Type B pancreatic cell (in vitro differentiated cells): ENCODE data around the gene ITPKB. TPM values are rescaled to one million over a fixed set of nuclear protein-coding genes. Genes with fewer than 3 reads are reported as not detected.

Experiments used
- DNase-seq: peaks from one replicate; pipeline ENCODE4 v3.0.0; 2021; ENCODE audit warnings: mixed read lengths; ENCODE audit not compliant: unreplicated experiment; ENCODE audit errors: extremely low spot score
- H3K27ac Mint-ChIP-seq: 2 replicates; pipeline ENCODE4 v1.8.0; 2021; ENCODE audit warnings: mild to moderate bottlenecking, mixed read lengths
- H3K27me3 Mint-ChIP-seq: 2 replicates; pipeline ENCODE4 v1.8.0; 2021; ENCODE audit warnings: mixed read lengths
- H3K36me3 Mint-ChIP-seq: 2 replicates; pipeline ENCODE4 v1.8.0; 2021; ENCODE audit warnings: mixed read lengths
- H3K4me1 Mint-ChIP-seq: one replicate; pipeline ENCODE4 v1.8.0; 2021; ENCODE audit warnings: mixed read lengths; ENCODE audit not compliant: unreplicated experiment
- H3K4me3 Mint-ChIP-seq: 2 replicates; pipeline ENCODE4 v1.8.0; 2021; ENCODE audit warnings: mild to moderate bottlenecking, mixed read lengths
- H3K9me3 Mint-ChIP-seq: 2 replicates; pipeline ENCODE4 v1.8.0; 2021; ENCODE audit warnings: mixed read lengths
- CTCF ChIP-seq: fragments of 200-600 bp; sonication (generic); conservative IDR thresholded peaks from 2 replicates; pipeline ENCODE4 v1.5.0; 2021; ENCODE audit warnings: antibody characterized with exemption, mild to moderate bottlenecking
- total RNA-seq: library from RNA; stranded (reverse); gene quantifications from 2 replicates; pipeline ENCODE4 v1.2.1, GENCODE V29; 2021; ENCODE audit warnings: low replicate concordance

ITPKB gene
- total RNA-seq, 1 donor from 2014 or later = 31.4 TPM

GRCh38 chr1:226582966-226583365 lies 156.1 kb downstream of the ITPKB start:
- H3K4me1 Mint-ChIP-seq = no peaks in the 10 kb centered on the region
- H3K9me3 Mint-ChIP-seq = no peaks in the 10 kb centered on the region
- no peaks in the 10 kb centered on the region for H3K36me3 Mint-ChIP-seq
- no peak for TF ChIP-seq CTCF
- H3K27me3 Mint-ChIP-seq = no peaks in the 10 kb centered on the region
- no peak overlapping the region for H3K27ac Mint-ChIP-seq
- H3K4me3 Mint-ChIP-seq = no peak overlapping the region
- DNase-seq = no peak

Other genes with a start within 250 kb of the ITPKB start
- gene STUM, start 190.5 kb downstream of the ITPKB start, total RNA-seq = 2.2 and 2.8 TPM in 2 replicates
- gene PSEN2, start 131.3 kb upstream of the ITPKB start, total RNA-seq = 10.5 and 22.6 TPM in 2 replicates
- 21.0 and 29.7 TPM in 2 replicates for gene COQ8A, start 201.0 kb upstream of the ITPKB start, total RNA-seq